Breast epithelium (tissue), 3 donors: ENCODE measurements around the gene UQCC2.

Experiments
- CTCF ChIP-seq, 3 donors: fragments of 450-650 bp; IDR thresholded peaks; one replicate each; pipeline ENCODE4 v1.5.1; 2016 to 2017; ENCODE audit warnings: antibody characterized with exemption in 3 of 3, mild to moderate bottlenecking in 3 of 3, moderate library complexity in 3 of 3
- POLR2A ChIP-seq: fragments of 450-650 bp; IDR thresholded peaks from one replicate; pipeline ENCODE4 v1.6.1; 2016; ENCODE audit warnings: antibody characterized with exemption, mild to moderate bottlenecking, moderate library complexity
- POLR2AphosphoS5 ChIP-seq, 3 donors: sonication (generic); formaldehyde crosslinking; IDR thresholded peaks; one replicate each; pipeline ENCODE4 v1.6.1; 2017; ENCODE audit warnings: antibody characterized with exemption in 3 of 3

GRCh38 chr6:33658982-33659689 is 52.4 kb downstream of the UQCC2 start:
- TF ChIP-seq CTCF (IDR thresholded peaks at IDR 0.05) = no peak
- TF ChIP-seq POLR2A = no peak
- TF ChIP-seq POLR2AphosphoS5 (IDR thresholded peaks at IDR 0.05) = no peak
